ENCODE measurements around the gene MAST2.

MAST2 gene

GRCh38 chr1:46083579-46083978 lies 280.2 kb downstream of the MAST2 start:
- DNase-seq (ENCODE audit: low spot score): no peak
- TF ChIP-seq CTCF (IDR thresholded peaks at IDR 0.05; ENCODE audit: borderline replicate concordance, control extremely low read depth, extremely low read depth, insufficient read depth, missing control alignments): no peak
- in situ Hi-C loops (cut with MboI; ENCODE audit: low sequenced_read_pairs, unreplicated experiment): no loop called here

- no peak for TF ChIP-seq CTCF (IDR thresholded peaks at IDR 0.05; ENCODE audit: borderline replicate concordance, control extremely low read depth, extremely low read depth, insufficient read depth, missing control alignments)
- in situ Hi-C loops (cut with MboI; ENCODE audit: low sequenced_read_pairs, unreplicated experiment): no loop called here
- DNase-seq (ENCODE audit: low spot score): no peak
Observed at GRCh38 chr1:46084553-46085451, 281.4 kb downstream of the MAST2 start.
